Endodermal cell (in vitro differentiated cells): Measurements from ENCODE around the gene RHOT2. TPM values are rescaled to one million over a fixed set of nuclear protein-coding genes. Genes with fewer than 3 reads are reported as not detected.
A peak's percentile ranks its signal among the peaks of the same experiment; 100 is the strongest.

ENCODE experiments used
- DNase-seq: peaks from one replicate; pipeline ENCODE4 v3.0.0-alpha.2; 2017
- H3K27ac ChIP-seq: 2 replicates; pipeline ENCODE4 v1.5.1; 2013; ENCODE audit warnings: mild to moderate bottlenecking, low read depth, low read length, moderate library complexity
- H3K27me3 ChIP-seq: 2 replicates; pipeline ENCODE4 v1.6.1; 2013; ENCODE audit warnings: mild to moderate bottlenecking, low read length, moderate library complexity; ENCODE audit not compliant: insufficient read depth, control insufficient read depth, poor library complexity, severe bottlenecking
- H3K36me3 ChIP-seq: 2 replicates; pipeline ENCODE4 v1.7.0; 2013; ENCODE audit warnings: mild to moderate bottlenecking, low read length, moderate library complexity; ENCODE audit not compliant: control insufficient read depth, insufficient read depth
- H3K4me1 ChIP-seq: one replicate; pipeline ENCODE4 v1.7.0; 2013; ENCODE audit warnings: low read length; ENCODE audit not compliant: control insufficient read depth, insufficient read depth
- H3K4me3 ChIP-seq: 2 replicates; pipeline ENCODE4 v1.5.1; 2013; ENCODE audit warnings: mild to moderate bottlenecking, low read length, moderate library complexity
- H3K9ac ChIP-seq: 2 replicates; pipeline ENCODE4 v1.6.1; 2013; ENCODE audit warnings: mild to moderate bottlenecking, low read length, moderate library complexity; ENCODE audit not compliant: poor library complexity, severe bottlenecking; ENCODE audit errors: extremely low read depth
- H3K9me3 ChIP-seq: 2 replicates; pipeline ENCODE4 v1.6.1; 2013; ENCODE audit warnings: mild to moderate bottlenecking, low read length, moderate library complexity; ENCODE audit not compliant: control insufficient read depth
- H3K27ac Mint-ChIP-seq: 2 replicates; pipeline ENCODE4 v1.8.0; 2020; ENCODE audit warnings: mixed read lengths
- H3K27me3 Mint-ChIP-seq: 2 replicates; pipeline ENCODE4 v1.8.0; 2021; ENCODE audit warnings: mild to moderate bottlenecking, mixed read lengths; ENCODE audit not compliant: insufficient read depth
- H3K36me3 Mint-ChIP-seq: 2 replicates; pipeline ENCODE4 v1.8.0; 2020; ENCODE audit warnings: low read depth, mixed read lengths
- H3K4me1 Mint-ChIP-seq: 2 replicates; pipeline ENCODE4 v1.8.0; 2020; ENCODE audit warnings: mixed read lengths
- H3K4me3 Mint-ChIP-seq: 2 replicates; pipeline ENCODE4 v1.8.0; 2020; ENCODE audit warnings: mild to moderate bottlenecking, moderate library complexity, mixed read lengths
- H3K9me3 Mint-ChIP-seq: 2 replicates; pipeline ENCODE4 v1.8.0; 2020; ENCODE audit warnings: mild to moderate bottlenecking, mixed read lengths
- CTCF ChIP-seq: fragments of 200-600 bp; sonication (generic); conservative IDR thresholded peaks from 2 replicates; pipeline ENCODE4 v1.5.0; 2021; ENCODE audit warnings: antibody characterized with exemption, mild to moderate bottlenecking
- WGBS, 2 experiments: methylation state at CpG; one replicate each; pipeline versions ENCODE4 v1.1.5 to v1.1.7; 2013; ENCODE audit warnings: missing lambda C conversion rate in 2 of 2, mixed read lengths in 1 of 2; ENCODE audit not compliant: insufficient coverage in 1 of 2, insufficient read length in 1 of 2; 5-methylcytosine and 5-hydroxymethylcytosine counted together
- total RNA-seq, 2 donors: library from RNA; stranded (reverse); fragmentation: NEBNext Ultra II Directional in 1 of 2; extraction: Animal tissue kit (Norgen Biotek cat#: 25700) in 1 of 2; gene quantifications; 2 replicates in 1 of 2; 3 replicates in 1 of 2; pipeline ENCODE4 v1.2.1, GENCODE V29; 2021

The RHOT2 gene
- total RNA-seq, 2 donors from 2014 or later = 180 to 193 TPM

DNA sequence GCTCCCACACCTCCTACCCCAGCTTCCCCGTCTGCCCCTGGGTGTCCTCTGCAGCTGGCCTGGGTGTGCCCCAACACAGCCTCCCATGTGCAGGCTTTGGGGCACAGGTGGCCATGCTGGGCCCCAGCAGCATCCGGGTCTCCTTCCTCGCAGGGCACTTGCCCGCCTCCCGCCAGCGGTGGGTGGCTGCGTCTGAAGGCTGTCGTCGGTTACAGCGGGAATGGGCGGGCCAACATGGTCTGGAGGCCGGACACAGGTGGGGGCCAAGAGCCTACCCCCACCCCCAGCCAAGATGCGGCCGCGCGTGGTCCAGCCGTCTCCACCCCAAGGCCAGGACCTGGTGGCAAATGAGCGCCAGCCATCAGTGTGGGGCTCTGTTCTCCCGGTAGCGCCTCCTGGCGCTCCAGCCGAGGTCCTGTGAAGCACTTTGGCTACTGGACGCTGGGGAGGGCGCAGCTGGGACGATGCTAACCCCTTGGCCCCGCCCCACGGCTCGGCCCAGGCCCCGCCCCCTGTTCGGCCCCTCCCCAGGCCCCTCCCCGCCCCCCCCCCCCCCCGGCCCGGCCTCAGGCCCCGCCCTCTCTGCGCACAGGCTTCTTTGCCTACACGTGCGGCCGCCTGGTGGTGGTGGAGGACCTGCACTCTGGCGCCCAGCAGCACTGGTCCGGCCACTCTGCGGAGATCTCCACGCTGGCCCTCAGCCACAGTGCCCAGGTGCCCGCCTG, 7.3 kb upstream of the RHOT2 start:
- Histone ChIP-seq H3K9ac (no peak overlapping the region), H3K4me3 (no peak overlapping the region), H3K27ac (no peak overlapping the region), H3K27me3 (no peaks in the 10 kb centered on the region), H3K9me3 (no peaks in the 10 kb centered on the region), H3K36me3 (no peaks in the 10 kb centered on the region), H3K4me1 (no peaks in the 10 kb centered on the region)
- DNase-seq = peak; percentile 97
- Mint-ChIP-seq H3K27ac (peak overlapping the region; percentile 39), H3K36me3 (peaks cover 8% of the 10 kb centered on the region), H3K27me3 (no peaks in the 10 kb centered on the region), H3K4me1 (peaks cover 3% of the 10 kb centered on the region), H3K9me3 (no peaks in the 10 kb centered on the region), H3K4me3 (no peak overlapping the region)
- peak; percentile 77 for TF ChIP-seq CTCF
- WGBS, 2 experiments = 34 to 52% methylated on average over 10 to 35 of the region's 43 CpGs

GRCh38 chr16:661184-661821, 6.6 kb upstream of the RHOT2 start:
- no peak overlapping the region for H3K27ac ChIP-seq
- no peak for DNase-seq
- TF ChIP-seq CTCF = no peak

DNA sequence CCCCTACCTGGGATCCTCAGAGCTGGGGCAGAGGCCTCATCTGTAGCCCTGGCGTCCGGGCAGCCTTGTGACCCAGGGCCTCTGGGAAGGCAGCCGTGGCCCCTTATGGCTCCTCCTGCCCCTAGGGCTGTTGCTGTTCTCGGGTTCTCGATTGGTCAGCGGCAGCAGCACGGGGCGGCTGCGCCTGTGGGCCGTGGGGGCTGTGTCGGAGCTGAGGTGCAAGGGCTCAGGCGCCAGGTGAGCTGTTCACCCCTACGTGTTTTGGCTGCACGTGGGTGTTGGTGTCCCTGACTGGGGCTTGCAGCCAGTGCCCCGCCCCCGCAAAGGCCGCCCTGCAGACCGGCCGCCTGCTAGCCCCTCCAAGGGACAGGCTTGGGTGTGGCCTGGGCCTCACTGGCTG, 5.8 kb upstream of the RHOT2 start:
- Histone ChIP-seq H3K27me3 (no peaks in the 10 kb centered on the region), H3K4me3 (no peak overlapping the region), H3K9ac (no peak overlapping the region), H3K4me1 (no peaks in the 10 kb centered on the region), H3K36me3 (no peaks in the 10 kb centered on the region), H3K9me3 (no peaks in the 10 kb centered on the region), H3K27ac (no peak overlapping the region)
- Mint-ChIP-seq H3K4me1 (peaks cover 3% of the 10 kb centered on the region), H3K27me3 (no peaks in the 10 kb centered on the region), H3K27ac (no peak overlapping the region), H3K9me3 (no peaks in the 10 kb centered on the region), H3K36me3 (peaks cover 8% of the 10 kb centered on the region), H3K4me3 (no peak overlapping the region)
- DNase-seq = no peak
- 94% methylated on average over 17 to 19 of the region's 19 CpGs for WGBS, 2 experiments
- TF ChIP-seq CTCF = no peak

More at GRCh38 chr16:661184-661821, 6.6 kb upstream of the RHOT2 start:
- Mint-ChIP-seq H3K9me3 (no peaks in the 10 kb centered on the region), H3K36me3 (peaks cover 8% of the 10 kb centered on the region), H3K4me3 (no peak overlapping the region), H3K27ac (peak overlapping the region; percentile 39), H3K27me3 (no peaks in the 10 kb centered on the region), H3K4me1 (peaks cover 3% of the 10 kb centered on the region)
- Histone ChIP-seq H3K27me3 (no peaks in the 10 kb centered on the region), H3K4me3 (no peak overlapping the region), H3K9ac (no peak overlapping the region), H3K4me1 (no peaks in the 10 kb centered on the region), H3K36me3 (no peaks in the 10 kb centered on the region), H3K9me3 (no peaks in the 10 kb centered on the region)
- 81 to 91% methylated on average over 22 to 35 of the region's 35 CpGs for WGBS, 2 experiments
